IMR-90 (cell line): Measurements from ENCODE around the gene NUMA1. TPM values are rescaled to one million over a fixed set of nuclear protein-coding genes. Genes with fewer than 3 reads are reported as not detected.

ENCODE experiments used
- ATAC-seq: fragments of 200-7000 bp; cut with Tn5 transposase; 2 replicates; pipeline ENCODE4 v1.9.1; 2020; ENCODE audit warnings: low read depth, mild to moderate bottlenecking, moderate library complexity
- BruUV-seq: library from RNA; stranded (reverse); fragments of 400-500 nt; replicated peaks from 2 replicates; lab custom pipeline; 2021; lab: Mats Ljungman, UMichigan
- CTCF ChIA-PET: fragments of 300-600 bp; formaldehyde crosslinking; extraction: SDS; loops from one replicate; lab custom pipeline; 2021; ENCODE audit warnings: antibody characterized with exemption; lab: Yijun Ruan, JAX
- POLR2A ChIA-PET: fragments of 300-600 bp; sonication (Branson Sonifier 250); formaldehyde crosslinking; loops from one replicate; lab custom pipeline; 2022; ENCODE audit warnings: antibody characterized with exemption; ENCODE audit not compliant: unreplicated experiment; lab: Charles Lee
- DNase-seq: peaks from one replicate; pipeline ENCODE4 v3.0.0; 2013
- H2AFZ ChIP-seq: replicated peaks from 2 replicates; pipeline ENCODE3; 2013; ENCODE audit warnings: low read length, mild to moderate bottlenecking; ENCODE audit not compliant: poor library complexity
- H2AK5ac ChIP-seq: 2 replicates; pipeline ENCODE4 v1.6.1; 2013; ENCODE audit warnings: low read depth, low read length, inconsistent platforms
- H2AK9ac ChIP-seq: replicated peaks from 2 replicates; pipeline ENCODE3; 2013; ENCODE audit warnings: mild to moderate bottlenecking, low read depth, low read length, moderate library complexity; ENCODE audit not compliant: poor library complexity
- H2BK120ac ChIP-seq: 2 replicates; pipeline ENCODE4 v1.6.1; 2013; ENCODE audit warnings: low read depth, low read length, inconsistent platforms
- H2BK15ac ChIP-seq: 3 replicates; pipeline ENCODE4 v1.6.1; 2013; ENCODE audit warnings: low read depth, low read length, inconsistent platforms
- H2BK20ac ChIP-seq: 2 replicates; pipeline ENCODE4 v1.6.1; 2013; ENCODE audit warnings: low read depth, mild to moderate bottlenecking, inconsistent platforms, low read length, moderate library complexity
- H2BK5ac ChIP-seq: 2 replicates; pipeline ENCODE4 v1.6.1; 2013; ENCODE audit warnings: mild to moderate bottlenecking, low read depth, low read length, inconsistent platforms; ENCODE audit not compliant: poor library complexity, severe bottlenecking
- H3K14ac ChIP-seq: replicated peaks from 2 replicates; pipeline ENCODE4 v1.6.1; 2013; ENCODE audit warnings: low read depth, low read length, inconsistent platforms
- H3K18ac ChIP-seq: 2 replicates; pipeline ENCODE4 v1.6.1; 2013; ENCODE audit warnings: low read depth, low read length, control low read depth
- H3K23ac ChIP-seq: 2 replicates; pipeline ENCODE4 v1.6.1; 2013; ENCODE audit warnings: low read depth, low read length, inconsistent platforms
- H3K27ac ChIP-seq: 2 replicates; pipeline ENCODE4 v1.5.1; 2013; ENCODE audit warnings: mild to moderate bottlenecking, control low read depth, low read length; ENCODE audit not compliant: insufficient read depth
- H3K27me3 ChIP-seq: 2 replicates; pipeline ENCODE4 v1.6.1; 2013; ENCODE audit warnings: low read length; ENCODE audit not compliant: control insufficient read depth, insufficient read depth
- H3K36me3 ChIP-seq: 2 replicates; pipeline ENCODE4 v1.6.1; 2013; ENCODE audit warnings: low read length, mixed read lengths; ENCODE audit not compliant: control insufficient read depth, insufficient read depth
- H3K4ac ChIP-seq: 2 replicates; pipeline ENCODE4 v1.6.1; 2013; ENCODE audit warnings: low read depth, low read length, inconsistent platforms
- H3K4me1 ChIP-seq: 2 replicates; pipeline ENCODE4 v1.6.1; 2013; ENCODE audit warnings: low read length, mixed read lengths; ENCODE audit not compliant: control insufficient read depth, insufficient read depth
- H3K4me2 ChIP-seq: 2 replicates; pipeline ENCODE4 v1.6.1; 2013; ENCODE audit warnings: low read depth, mild to moderate bottlenecking, control low read depth, low read length, moderate library complexity
- H3K4me3 ChIP-seq: 2 replicates; pipeline ENCODE4 v1.5.1; 2013; ENCODE audit warnings: low read depth, mild to moderate bottlenecking, control low read depth, low read length, moderate library complexity; ENCODE audit not compliant: insufficient read depth
- H3K56ac ChIP-seq: 2 replicates; pipeline ENCODE4 v1.6.1; 2013; ENCODE audit warnings: low read length, inconsistent platforms; ENCODE audit not compliant: insufficient read depth; ENCODE audit errors: extremely low read depth
- H3K79me1 ChIP-seq, 2 experiments: 2 replicates each; pipeline ENCODE4 v1.6.1; 2013; ENCODE audit warnings: low read length in 2 of 2, inconsistent platforms in 1 of 2, low read depth in 1 of 2
- H3K9ac ChIP-seq: 2 replicates; pipeline ENCODE4 v1.6.1; 2013; ENCODE audit warnings: low read depth, low read length, control low read depth
- H3K9me1 ChIP-seq: 2 replicates; pipeline ENCODE4 v1.6.1; 2013; ENCODE audit warnings: low read length, inconsistent platforms; ENCODE audit not compliant: insufficient read depth
- H3K9me3 ChIP-seq: 2 replicates; pipeline ENCODE4 v1.6.1; 2013; ENCODE audit warnings: low read length; ENCODE audit not compliant: control insufficient read depth, insufficient read depth
- H4K20me1 ChIP-seq: 2 replicates; pipeline ENCODE4 v1.6.1; 2013; ENCODE audit warnings: low read length, inconsistent platforms; ENCODE audit not compliant: insufficient read depth
- H4K5ac ChIP-seq: 2 replicates; pipeline ENCODE4 v1.6.1; 2013; ENCODE audit warnings: mild to moderate bottlenecking, low read depth, low read length, control low read depth
- H4K8ac ChIP-seq, 2 experiments: 2 replicates each; pipeline ENCODE4 v1.6.1; 2013; ENCODE audit warnings: low read depth in 2 of 2, low read length in 2 of 2, control low read depth in 1 of 2, inconsistent platforms in 1 of 2
- H4K91ac ChIP-seq: 2 replicates; pipeline ENCODE4 v1.6.1; 2013; ENCODE audit warnings: low read depth, low read length, inconsistent platforms; ENCODE audit not compliant: insufficient read depth
- BHLHE40 ChIP-seq: fragments of 150-350 bp; IDR thresholded peaks from 2 replicates; pipeline ENCODE4 v1.6.1; 2016; ENCODE audit warnings: mild to moderate bottlenecking, low read depth, low read length
- CHD1 ChIP-seq: IDR thresholded peaks from 2 replicates; pipeline ENCODE4 v1.6.1; 2012; ENCODE audit warnings: low read depth, low read length, improper control_type of control experiment
- MAFK ChIP-seq: IDR thresholded peaks from 2 replicates; pipeline ENCODE4 v1.6.1; 2012; ENCODE audit warnings: low read depth, low read length, improper control_type of control experiment
- MAZ ChIP-seq: IDR thresholded peaks from 2 replicates; pipeline ENCODE4 v1.6.1; 2012; ENCODE audit warnings: low read depth, mild to moderate bottlenecking, low read length, improper control_type of control experiment, moderate library complexity, borderline replicate concordance
- MXI1 ChIP-seq: IDR thresholded peaks from 2 replicates; pipeline ENCODE4 v1.6.1; 2012; ENCODE audit warnings: low read depth, mild to moderate bottlenecking, low read length, moderate library complexity, borderline replicate concordance
- NFE2L2 ChIP-seq: fragments of 150-350 bp; IDR thresholded peaks from 2 replicates; pipeline ENCODE4 v1.6.1; 2016; ENCODE audit warnings: low read depth, mild to moderate bottlenecking, low read length
- POLR2A ChIP-seq: IDR thresholded peaks from 2 replicates; pipeline ENCODE4 v1.6.1; 2012; ENCODE audit warnings: mild to moderate bottlenecking, low read depth, low read length
- RAD21 ChIP-seq: IDR thresholded peaks from 2 replicates; pipeline ENCODE4 v1.6.1; 2012; ENCODE audit warnings: low read length, improper control_type of control experiment
- SMC3 ChIP-seq: fragments of 150-350 bp; IDR thresholded peaks from 2 replicates; pipeline ENCODE4 v1.6.1; 2016; ENCODE audit warnings: low read depth, mild to moderate bottlenecking, antibody characterized with exemption, low read length, moderate library complexity
- WGBS, 2 experiments: methylation state at CpG; one replicate each; pipeline versions ENCODE4 v1.1.5 to v1.1.7; 2013; ENCODE audit warnings: missing lambda C conversion rate in 2 of 2; ENCODE audit not compliant: insufficient read length in 1 of 2; ENCODE audit errors: extremely low coverage in 2 of 2; 5-methylcytosine and 5-hydroxymethylcytosine counted together
- dilution Hi-C: fragments of 300-500 bp; cut with HindIII; formaldehyde crosslinking; loops from one replicate; pipeline ENCODE4 v1.14.3; 2018; ENCODE audit warnings: low sequenced_read_pairs; ENCODE audit not compliant: unreplicated experiment
- in situ Hi-C: fragments of 300-500 bp; cut with MboI; formaldehyde crosslinking; loops from 3 replicates; pipeline ENCODE4 v1.14.3; 2019; ENCODE audit warnings: low sequenced_read_pairs, inconsistent platforms, mixed read lengths
- intact Hi-C: fragments of 100-400 bp; cut with micrococcal nuclease; formaldehyde crosslinking; loops from 2 replicates; pipeline ENCODE4 v1.10.0; 2022
- polyA plus RNA-seq, 3 experiments: library from polyadenylated mRNA; depleted of rRNA; stranded (reverse); fragments of >200 nt; gene quantifications; 2 replicates each; pipeline ENCODE4 v1.2.3, GENCODE V29; 2012; ENCODE audit warnings: low replicate concordance in 1 of 3
- total RNA-seq: library from RNA; depleted of rRNA; stranded (reverse); fragments of >200 nt; gene quantifications from 2 replicates; pipeline ENCODE4 v1.2.3, GENCODE V29; 2012
- TF ChIP-seq, protein P1 (sequence below): fragments of 150-350 bp; IDR thresholded peaks from 2 replicates; pipeline ENCODE4 v1.6.1; 2016; ENCODE audit warnings: low read depth, mild to moderate bottlenecking, low read length, moderate library complexity, borderline replicate concordance

Gene NUMA1
- total and polyA plus RNA-seq, 2 of the 4 experiments (the other 2 are of a cell fraction), result 61.7 to 97.0 TPM

- H3K36me3 ChIP-seq, result peaks cover under 1% of the 10 kb centered on the region; the same call in 1 of the 2 replicates
- dilution Hi-C loops, result no loop called here
- no peaks in the 10 kb centered on the region for H3K9me3 ChIP-seq
- H4K8ac ChIP-seq, result peak overlapping the region; percentile 100
- no peaks in the 10 kb centered on the region for H3K27me3 ChIP-seq
- peak overlapping the region; percentile 99 for H3K9ac ChIP-seq
- peak overlapping the region; percentile 77 for H2BK20ac ChIP-seq
- intact Hi-C loops, result loop anchor here (1.0 kb wide), 1 partner anchor 40 kb away; the partner anchor contains the start of genes LRRC51 and NUMA1
- H4K5ac ChIP-seq, result peak overlapping the region; percentile 98
- H3K14ac ChIP-seq, result peak overlapping the region; percentile 98
- H3K4ac ChIP-seq, result peak overlapping the region; percentile 96
- DNase-seq (peak; percentile 95), ATAC-seq (peak; percentile 67)
- CTCF ChIA-PET, result interaction anchor here (1.0 to 4.0 kb wide), 5 partner anchors 16 to 391 kb away, joined by 3 to 12 read pairs (median 3); no protein-coding TSS in a partner anchor
- peaks cover 29% of the 10 kb centered on the region for H4K20me1 ChIP-seq
- H3K56ac ChIP-seq, result peak overlapping the region; percentile 98
- H3K79me1 ChIP-seq, result peaks cover 11 to 90% of the 10 kb centered on the region in 2 experiments
- H3K4me1 ChIP-seq, result peaks cover 10% of the 10 kb centered on the region
- peak overlapping the region; percentile 100 for H2AK9ac ChIP-seq
- H3K23ac ChIP-seq, result peak overlapping the region; percentile 98
- H3K9me1 ChIP-seq, result peaks cover 18% of the 10 kb centered on the region
- H2BK15ac ChIP-seq, result peak overlapping the region; percentile 96; the same call in 2 of the 3 replicates
- H3K18ac ChIP-seq, result peak overlapping the region; percentile 93
- peak overlapping the region; percentile 84 for H3K4me2 ChIP-seq
- in situ Hi-C loops, result no loop called here
- H4K91ac ChIP-seq, result peak overlapping the region; percentile 99
- peak overlapping the region; percentile 100 for H2AK5ac ChIP-seq
- H2BK120ac ChIP-seq, result peak overlapping the region; percentile 87
- peak; percentile 18; the same call in 1 of the 2 replicates for TF ChIP-seq SMC3
- peak; percentile 67; the same call in 1 of the 2 replicates for TF ChIP-seq POLR2A
- no peak for TF ChIP-seq CHD1
- peak; percentile 15; the same call in 1 of the 2 replicates for TF ChIP-seq RAD21
- no peak for TF ChIP-seq NFE2L2
- TF ChIP-seq, protein P1, sequence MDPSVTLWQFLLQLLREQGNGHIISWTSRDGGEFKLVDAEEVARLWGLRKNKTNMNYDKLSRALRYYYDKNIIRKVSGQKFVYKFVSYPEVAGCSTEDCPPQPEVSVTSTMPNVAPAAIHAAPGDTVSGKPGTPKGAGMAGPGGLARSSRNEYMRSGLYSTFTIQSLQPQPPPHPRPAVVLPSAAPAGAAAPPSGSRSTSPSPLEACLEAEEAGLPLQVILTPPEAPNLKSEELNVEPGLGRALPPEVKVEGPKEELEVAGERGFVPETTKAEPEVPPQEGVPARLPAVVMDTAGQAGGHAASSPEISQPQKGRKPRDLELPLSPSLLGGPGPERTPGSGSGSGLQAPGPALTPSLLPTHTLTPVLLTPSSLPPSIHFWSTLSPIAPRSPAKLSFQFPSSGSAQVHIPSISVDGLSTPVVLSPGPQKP, result no peak
- TF ChIP-seq MAZ, result peak; percentile 94
- no peak for TF ChIP-seq BHLHE40
- TF ChIP-seq MAFK, result peak; percentile 41; the same call in 1 of the 2 replicates
- TF ChIP-seq MXI1, result peak; percentile 88; the same call in 1 of the 2 replicates
- peak overlapping the region; percentile 95 for H3K27ac ChIP-seq
- peak overlapping the region; percentile 93 for H2AFZ ChIP-seq
- peak overlapping the region; percentile 96 for H2BK5ac ChIP-seq
- TSS peak; percentile 45 for BruUV-seq
- peak overlapping the region; percentile 76 for H3K4me3 ChIP-seq
- 0% methylated on average over 3 of the region's 23 CpGs; no CpG with 5 or more reads in 1 of the 2 experiments for WGBS, 2 experiments
- POLR2A ChIA-PET, result interaction anchor here (0.6 to 1.7 kb wide), 3 partner anchors 25 to 60 kb away, joined by 4 to 6 read pairs (median 4); no protein-coding TSS in a partner anchor
Observed at GRCh38 chr11:72040491-72041363, 39.6 kb downstream of the NUMA1 start.
